ENCODE results near the gene FBP2.

- TF ChIP-seq POLR2A (IDR thresholded peaks at IDR 0.05), result no peak
- TF ChIP-seq CTCF (IDR thresholded peaks at IDR 0.05), result no peak
Observed at GRCh38 chr9:94591876-94592275, 1.7 kb downstream of the FBP2 start.
